ENCODE data around the gene MRPL23.
A peak's percentile ranks its signal among the peaks of the same experiment; 100 is the strongest.

The MRPL23 gene

GRCh38 chr11:1948389-1948788, 1.3 kb downstream of the MRPL23 start:
- TF ChIP-seq CTCF (conservative IDR thresholded peaks at IDR 0.05; ENCODE audit: control insufficient read depth, insufficient read depth, low read depth, low read length), result no peak
- no peak overlapping the region for H3K4me3 ChIP-seq (ENCODE audit: control insufficient read depth, low read depth, low read length)
- no peak for DNase-seq (ENCODE audit: low read depth)

GRCh38 chr11:1949302-1949701, 2.2 kb downstream of the MRPL23 start:
- DNase-seq (ENCODE audit: low read depth), result no peak
- TF ChIP-seq CTCF (conservative IDR thresholded peaks at IDR 0.05; ENCODE audit: control insufficient read depth, insufficient read depth, low read depth, low read length), result no peak
- H3K4me3 ChIP-seq (ENCODE audit: control insufficient read depth, low read depth, low read length), result no peak overlapping the region

- no peak for TF ChIP-seq CTCF (conservative IDR thresholded peaks at IDR 0.05; ENCODE audit: control insufficient read depth, insufficient read depth, low read depth, low read length)
- DNase-seq (ENCODE audit: low read depth), result no peak
- H3K4me3 ChIP-seq (ENCODE audit: control insufficient read depth, low read depth, low read length), result no peak overlapping the region
These were observed 2.8 kb downstream of the MRPL23 start for GRCh38 chr11:1949922-1950321.

GRCh38 chr11:1952806-1953482, 5.8 kb downstream of the MRPL23 start:
- no peak for DNase-seq (ENCODE audit: low read depth)
- no peak for TF ChIP-seq CTCF (conservative IDR thresholded peaks at IDR 0.05; ENCODE audit: control insufficient read depth, insufficient read depth, low read depth, low read length)
- no peak overlapping the region for H3K4me3 ChIP-seq (ENCODE audit: control insufficient read depth, low read depth, low read length)

GRCh38 chr11:1953489-1954266, 6.5 kb downstream of the MRPL23 start:
- no peak for DNase-seq (ENCODE audit: low read depth)
- peak; percentile 3 for TF ChIP-seq CTCF (conservative IDR thresholded peaks at IDR 0.05; ENCODE audit: control insufficient read depth, insufficient read depth, low read depth, low read length)
- no peak overlapping the region for H3K4me3 ChIP-seq (ENCODE audit: control insufficient read depth, low read depth, low read length)

- TF ChIP-seq CTCF (conservative IDR thresholded peaks at IDR 0.05; ENCODE audit: control insufficient read depth, insufficient read depth, low read depth, low read length), result no peak
- H3K4me3 ChIP-seq (ENCODE audit: control insufficient read depth, low read depth, low read length), result no peak overlapping the region
These were observed 11.2 kb downstream of the MRPL23 start for GRCh38 chr11:1958367-1958766.

More at GRCh38 chr11:1958367-1958766, 11.2 kb downstream of the MRPL23 start:
- DNase-seq (ENCODE audit: low read depth), result no peak

Data from fibroblast of mammary gland (primary cell).